Measurements from ENCODE around the gene COTL1. TPM values are rescaled to one million over a fixed set of nuclear protein-coding genes. Genes with fewer than 3 reads are reported as not detected.

Gene COTL1
- total RNA-seq, 1 donor from 2014 or later, result 487 TPM

DNA sequence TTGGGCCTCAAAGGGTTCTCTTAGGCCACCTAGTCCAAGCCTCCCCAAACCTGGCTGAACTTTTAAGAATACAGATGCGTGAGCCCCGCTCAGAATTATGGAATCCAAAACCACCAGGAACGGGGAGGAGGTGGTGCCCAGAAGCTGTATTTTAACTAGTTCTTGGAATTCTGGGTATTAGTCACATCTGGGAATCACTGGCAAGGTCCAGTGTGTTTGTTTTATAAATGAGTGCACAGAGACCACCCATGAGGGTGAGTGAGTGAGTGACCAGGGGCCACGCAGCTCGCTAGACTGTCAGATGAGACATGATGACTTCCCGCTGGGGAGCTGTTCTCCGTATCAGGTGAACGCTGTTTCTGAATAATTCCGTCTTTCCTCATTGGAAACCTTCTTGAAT is 44.6 kb upstream of the COTL1 start:
- H3K27ac Mint-ChIP-seq, result no peak overlapping the region
- no peaks in the 10 kb centered on the region for H3K9me3 Mint-ChIP-seq
- peaks cover 85% of the 10 kb centered on the region for H3K36me3 Mint-ChIP-seq (ENCODE audit: low read depth)
- ChIA-PET POLR2A (interaction anchor here (0.7 to 1.1 kb wide), 3 partner anchors 21 to 65 kb away, joined by 3 to 4 read pairs (median 3); no protein-coding TSS in a partner anchor), CTCF (interaction anchor here (1.2 to 4.5 kb wide), 2 partner anchors 10 to 71 kb away, joined by 3 to 33 read pairs; no protein-coding TSS in a partner anchor)
- no peak overlapping the region for H3K4me3 Mint-ChIP-seq
- ATAC-seq (ENCODE audit: low read depth), result no peak
- intact Hi-C loops (cut with micrococcal nuclease), result no loop called here
- no peak for DNase-seq
- no peak for TF ChIP-seq CTCF (IDR thresholded peaks at IDR 0.05)
- H3K27me3 Mint-ChIP-seq, result no peaks in the 10 kb centered on the region
- H3K4me1 Mint-ChIP-seq, result peaks cover 36% of the 10 kb centered on the region

GRCh38 chr16:84661418-84662060 is 43.7 kb upstream of the COTL1 start:
- no peak for DNase-seq
- ChIA-PET POLR2A (no interaction called here), CTCF (interaction anchor here (1.2 to 4.5 kb wide), 2 partner anchors 11 to 72 kb away, joined by 3 to 33 read pairs; no protein-coding TSS in a partner anchor)
- ATAC-seq (ENCODE audit: low read depth), result no peak
- intact Hi-C loops (cut with micrococcal nuclease), result no loop called here
- TF ChIP-seq CTCF (IDR thresholded peaks at IDR 0.05), result no peak
- Mint-ChIP-seq H3K4me3 (no peak overlapping the region), H3K9me3 (no peaks in the 10 kb centered on the region), H3K4me1 (peaks cover 42% of the 10 kb centered on the region), H3K36me3 (ENCODE audit: low read depth) (peaks cover 88% of the 10 kb centered on the region), H3K27me3 (no peaks in the 10 kb centered on the region), H3K27ac (no peak overlapping the region)

GRCh38 chr16:84660973-84661372 is 43.1 kb upstream of the COTL1 start:
- Mint-ChIP-seq H3K4me1 (peaks cover 47% of the 10 kb centered on the region), H3K4me3 (no peak overlapping the region), H3K27ac (no peak overlapping the region), H3K36me3 (ENCODE audit: low read depth) (peaks cover 84% of the 10 kb centered on the region), H3K9me3 (no peaks in the 10 kb centered on the region), H3K27me3 (no peaks in the 10 kb centered on the region)
- DNase-seq (no peak), ATAC-seq (ENCODE audit: low read depth) (no peak)
- intact Hi-C loops (cut with micrococcal nuclease), result no loop called here
- ChIA-PET POLR2A (no interaction called here), CTCF (interaction anchor here (4.5 kb wide), 1 partner anchor 12 kb away, joined by 33 read pairs; no protein-coding TSS in a partner anchor)
- no peak for TF ChIP-seq CTCF (IDR thresholded peaks at IDR 0.05)

- H3K27me3 Mint-ChIP-seq, result no peaks in the 10 kb centered on the region
- H3K9me3 Mint-ChIP-seq, result no peaks in the 10 kb centered on the region
- DNase-seq, result no peak
- TF ChIP-seq CTCF (IDR thresholded peaks at IDR 0.05), result no peak
- no peak overlapping the region for H3K4me3 Mint-ChIP-seq
- no peak overlapping the region for H3K27ac Mint-ChIP-seq
- POLR2A ChIA-PET, result no interaction called here
- intact Hi-C loops (cut with micrococcal nuclease), result loop anchor here (5.0 kb wide), 1 partner anchor 37 kb away; no protein-coding TSS in a partner anchor
- peaks cover 90% of the 10 kb centered on the region for H3K36me3 Mint-ChIP-seq (ENCODE audit: low read depth)
- peaks cover 52% of the 10 kb centered on the region for H3K4me1 Mint-ChIP-seq
- ATAC-seq (ENCODE audit: low read depth), result no peak
- CTCF ChIA-PET, result no interaction called here
These were observed 41.9 kb upstream of the COTL1 start for GRCh38 chr16:84659656-84660300.

- no peaks in the 10 kb centered on the region for H3K27me3 Mint-ChIP-seq
- no peak overlapping the region for H3K4me3 Mint-ChIP-seq
- H3K27ac Mint-ChIP-seq, result no peak overlapping the region
- no peak for TF ChIP-seq CTCF (IDR thresholded peaks at IDR 0.05)
- no peak for ATAC-seq (ENCODE audit: low read depth)
- intact Hi-C loops (cut with micrococcal nuclease), result loop anchor here (5.0 kb wide), 1 partner anchor 36 kb away; no protein-coding TSS in a partner anchor
- no peaks in the 10 kb centered on the region for H3K9me3 Mint-ChIP-seq
- no peak for DNase-seq
- ChIA-PET CTCF (interaction anchor here (1.1 kb wide), 1 partner anchor 66 kb away, joined by 3 read pairs; no protein-coding TSS in a partner anchor), POLR2A (interaction anchor here (0.7 to 1.0 kb wide), 2 partner anchors 17 to 31 kb away, joined by 3 read pairs; no protein-coding TSS in a partner anchor)
- H3K4me1 Mint-ChIP-seq, result peaks cover 47% of the 10 kb centered on the region
- peaks cover 87% of the 10 kb centered on the region for H3K36me3 Mint-ChIP-seq (ENCODE audit: low read depth)
These were observed 40.8 kb upstream of the COTL1 start for GRCh38 chr16:84658690-84659089.
